Measurements from ENCODE around the gene RAB42.
"Not testable (repeated sequence)": the region's sequence is repeated elsewhere in the genome, so short reads cannot be mapped to it uniquely, and the experiment has no call there.

The RAB42 gene, protein sequence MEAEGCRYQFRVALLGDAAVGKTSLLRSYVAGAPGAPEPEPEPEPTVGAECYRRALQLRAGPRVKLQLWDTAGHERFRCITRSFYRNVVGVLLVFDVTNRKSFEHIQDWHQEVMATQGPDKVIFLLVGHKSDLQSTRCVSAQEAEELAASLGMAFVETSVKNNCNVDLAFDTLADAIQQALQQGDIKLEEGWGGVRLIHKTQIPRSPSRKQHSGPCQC

DNA sequence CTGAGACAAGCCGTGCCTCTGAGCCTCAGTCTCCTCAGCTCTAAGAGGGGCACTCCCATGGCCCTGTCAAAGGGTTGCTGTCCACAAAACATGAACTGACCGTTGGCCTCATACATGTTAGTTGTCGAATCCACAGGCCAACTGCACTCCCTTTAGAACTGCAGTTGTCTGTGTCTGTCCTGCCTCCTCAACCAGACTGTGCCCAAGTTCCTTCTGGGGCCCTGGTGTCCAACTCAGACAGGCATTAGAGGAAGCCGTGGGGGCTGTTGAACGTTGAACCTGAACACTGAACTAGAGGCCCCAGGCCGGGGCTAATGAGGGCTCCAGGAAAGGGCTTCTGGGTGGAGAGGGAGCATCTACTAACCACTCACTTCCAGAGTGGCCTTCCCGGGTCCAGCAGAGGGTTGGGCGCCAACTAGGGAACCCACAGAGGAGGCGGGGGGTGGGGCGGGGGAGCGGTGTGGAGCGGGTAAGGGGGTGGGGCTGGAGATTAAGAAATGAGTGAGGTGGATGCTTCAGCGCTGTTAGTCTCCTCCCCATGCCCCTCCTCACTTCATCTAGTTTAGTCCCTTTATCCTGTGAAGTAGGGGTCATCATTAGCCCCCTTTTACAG, at the start of gene RAB42:
TSS of gene RAB42 (plus strand) at position 558 of the 613 bp plus-strand sequence. CDS start 247 bp downstream, outside the sequence.
- DNase-seq = no peak

DNA sequence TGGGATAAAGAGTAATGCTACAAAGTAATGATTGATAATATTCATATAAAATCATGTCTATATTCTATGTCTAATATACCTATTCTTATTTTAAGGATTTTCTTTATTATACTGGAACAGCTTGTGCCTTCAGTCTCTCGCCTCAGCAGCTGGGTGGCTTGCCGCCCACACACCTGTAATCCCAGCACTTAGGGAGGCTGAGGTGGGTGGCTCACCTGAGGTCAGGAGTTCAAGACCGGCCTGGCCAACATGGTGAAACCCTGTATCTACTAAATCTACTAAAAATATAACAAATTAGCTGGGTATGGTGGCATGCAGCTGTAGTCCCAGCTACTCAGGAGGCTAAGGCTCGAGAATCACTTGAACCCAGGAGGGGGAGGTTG, 46.8 kb upstream of the RAB42 start:
- DNase-seq = no peak

DNA sequence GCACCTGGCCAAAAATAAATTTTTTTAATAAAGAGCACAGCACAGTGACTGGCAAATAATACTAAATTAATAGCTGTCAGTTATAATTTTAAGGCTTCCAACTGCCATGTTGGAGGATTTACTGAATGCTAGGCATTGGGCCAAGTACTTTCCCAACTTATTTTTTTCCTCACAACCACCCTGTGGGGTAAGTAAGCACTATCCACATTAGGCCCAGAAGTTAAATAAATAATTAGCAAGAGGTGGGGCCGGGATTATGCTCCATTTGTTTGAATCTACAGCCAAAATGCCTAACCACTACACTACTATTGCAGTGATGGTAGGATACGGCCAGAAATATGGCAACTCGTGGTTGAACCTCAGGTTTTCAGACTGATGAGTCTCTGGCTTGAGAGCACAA, 43.7 kb upstream of the RAB42 start:
- no peak for DNase-seq

DNA sequence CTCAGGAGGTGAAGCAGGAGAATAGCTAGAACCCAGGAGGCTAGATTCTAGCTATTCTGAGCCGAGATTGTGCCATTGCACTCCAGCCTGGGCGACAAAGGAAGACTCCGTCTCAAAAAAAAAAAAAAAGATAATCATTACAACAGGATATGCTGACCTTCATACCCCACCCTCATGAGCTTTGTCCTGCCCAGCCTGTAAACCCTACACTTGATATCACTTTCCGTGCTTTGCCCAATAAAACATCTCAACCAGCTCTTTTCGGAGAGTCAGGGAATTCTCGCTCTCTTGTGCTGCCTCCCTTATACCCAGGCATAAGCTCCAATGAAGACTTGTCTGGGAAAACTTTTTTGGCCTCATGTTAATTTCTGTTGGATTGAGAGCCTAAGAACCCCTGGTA, 40.7 kb upstream of the RAB42 start:
- no peak for DNase-seq

DNA sequence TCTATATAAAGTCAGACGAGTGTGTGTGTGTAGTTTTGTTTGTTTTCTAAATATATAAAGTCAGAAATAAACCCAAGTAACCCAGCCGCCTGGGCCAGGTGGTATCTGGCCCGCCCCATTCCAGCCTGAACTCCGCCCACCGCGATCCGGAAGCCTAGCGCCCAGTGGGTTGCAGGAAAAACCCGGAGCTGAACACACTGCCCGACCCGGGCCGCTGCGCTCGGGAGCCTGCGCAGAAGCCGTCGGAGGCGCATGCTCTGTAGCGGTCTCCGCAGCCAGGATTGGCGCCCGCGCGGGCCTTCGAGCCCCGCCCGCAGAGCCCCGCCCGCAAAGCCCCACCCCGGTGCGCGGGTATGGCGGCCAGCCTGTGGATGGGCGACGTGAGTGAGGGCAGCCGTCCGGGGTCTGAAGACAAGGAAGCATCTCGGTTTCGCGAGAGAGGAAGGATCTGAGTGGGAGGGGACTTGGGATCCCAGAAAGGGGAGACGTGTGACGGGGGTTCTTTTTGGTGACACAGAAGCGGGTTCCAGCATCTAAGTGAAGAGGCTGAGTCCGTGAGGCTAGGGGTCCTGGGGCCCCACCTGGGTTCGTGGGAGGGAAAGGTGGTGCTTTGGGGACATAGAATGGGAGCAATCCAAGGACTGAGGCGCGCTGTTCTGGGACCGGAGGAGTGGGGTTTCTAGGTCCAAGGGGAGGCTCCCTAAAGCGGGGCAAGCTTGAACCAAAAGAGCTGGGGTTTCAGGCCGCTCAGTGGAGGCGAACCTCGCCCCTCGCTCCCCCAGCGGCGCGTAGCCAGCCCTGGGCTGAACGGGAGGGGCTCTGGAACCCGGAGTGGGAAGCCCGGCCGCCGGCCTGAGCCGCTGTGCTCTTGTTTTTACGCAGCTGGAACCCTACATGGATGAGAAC, 39.1 kb upstream of the RAB42 start, which contains the start of gene TRNAU1AP:
TSS of gene TRNAU1AP (plus strand) at position 328 of the 906 bp plus-strand sequence. CDS start at position 354, 26 bp downstream.
- peak; percentile 88 for DNase-seq

DNA sequence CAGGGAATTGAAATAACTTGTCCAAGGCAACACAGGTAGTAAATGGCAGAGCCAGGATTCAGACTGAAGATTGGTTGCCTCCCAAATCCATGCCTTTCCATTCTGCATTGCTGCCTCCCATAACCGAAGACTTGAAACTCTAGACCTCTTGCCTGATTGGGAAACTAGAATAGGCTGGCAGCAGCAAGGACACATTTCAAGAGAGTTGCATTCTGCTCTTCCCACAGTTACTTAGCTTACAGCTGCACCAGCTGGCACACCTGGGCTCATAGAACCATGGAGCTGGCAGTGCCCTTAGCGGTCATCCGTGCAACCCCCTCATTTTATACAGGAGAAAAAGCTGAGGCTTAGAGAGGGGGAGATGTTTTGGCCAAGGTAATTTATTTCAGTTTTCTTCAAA, 31.2 kb upstream of the RAB42 start:
- no peak for DNase-seq

DNA sequence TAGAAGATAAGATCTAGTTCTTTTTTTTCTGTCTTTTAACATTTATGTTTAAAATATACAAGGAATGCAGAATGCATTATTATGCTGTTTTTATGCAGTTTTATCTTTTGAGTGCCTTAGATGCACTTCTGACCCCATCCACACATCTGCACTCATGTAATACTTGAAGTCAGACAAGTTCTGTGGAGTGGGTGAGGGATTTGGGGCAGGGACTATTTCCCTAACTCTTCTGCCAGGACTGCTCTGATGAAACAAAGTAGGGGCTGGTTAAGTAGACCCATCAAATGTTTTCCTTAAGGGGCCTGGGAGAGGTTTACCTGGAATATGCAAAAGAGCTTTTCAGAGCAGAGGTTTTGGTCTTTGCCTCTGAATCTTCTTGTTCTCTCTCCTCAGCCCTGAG, 27.8 kb upstream of the RAB42 start:
- DNase-seq = no peak

DNA sequence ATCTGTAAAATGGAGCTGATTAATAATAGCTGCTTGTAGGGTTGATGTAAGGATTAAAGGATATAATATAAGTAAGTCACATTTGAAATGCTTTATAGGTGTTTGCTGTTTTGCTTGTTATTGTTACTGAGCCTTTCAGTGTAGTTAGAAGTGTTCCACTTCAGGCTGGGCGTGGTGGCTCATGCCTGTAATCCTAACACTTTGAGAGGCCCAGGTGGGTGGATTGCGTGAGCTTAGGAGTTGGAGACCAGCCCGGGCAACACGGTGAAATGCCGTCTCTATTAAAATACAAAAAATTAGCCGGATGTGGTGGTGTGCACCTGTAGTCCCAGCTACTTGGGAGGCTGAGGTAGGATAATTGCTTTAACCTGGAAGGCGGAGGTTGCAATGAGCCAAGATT, 27.0 kb upstream of the RAB42 start:
- DNase-seq = no peak

DNA sequence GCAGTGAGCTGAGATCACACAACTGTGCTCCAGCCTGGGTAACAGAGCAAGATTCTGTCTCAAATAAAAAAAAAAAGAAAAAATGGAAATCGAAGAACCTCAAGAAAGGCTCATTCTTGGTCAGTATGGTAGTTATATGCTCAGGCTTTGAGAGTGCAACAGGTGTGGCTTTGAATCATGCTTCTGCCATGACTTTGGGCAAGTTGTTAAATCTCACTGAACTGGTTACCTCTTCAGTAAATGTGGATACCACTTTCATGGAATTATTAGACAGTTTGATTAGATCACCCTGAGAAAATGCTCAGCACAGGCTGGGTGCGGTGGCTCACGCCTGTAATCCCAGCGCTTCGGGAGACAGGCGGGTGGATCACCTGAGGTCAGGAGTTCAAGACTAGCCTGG, 26.3 kb upstream of the RAB42 start:
- no peak for DNase-seq

DNA sequence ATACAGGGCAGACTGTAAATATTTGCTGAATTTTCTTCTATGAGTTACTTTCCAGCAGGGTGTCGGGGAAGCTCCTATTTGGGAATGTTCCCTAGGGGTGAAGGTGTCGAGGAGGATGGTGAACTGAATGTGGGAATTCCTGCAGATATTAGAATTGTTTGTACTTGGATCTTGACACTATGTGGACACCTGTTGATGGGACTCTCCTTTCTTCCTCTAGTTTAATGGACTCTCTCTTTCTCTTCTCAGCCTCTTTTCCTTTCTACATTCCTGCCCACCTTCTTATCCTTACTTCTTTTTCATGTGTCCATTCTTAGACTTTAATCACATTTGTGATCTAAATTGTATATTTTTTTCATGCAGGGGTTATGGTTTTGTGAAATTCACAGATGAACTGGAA, 25.1 kb upstream of the RAB42 start:
- DNase-seq = no peak

DNA sequence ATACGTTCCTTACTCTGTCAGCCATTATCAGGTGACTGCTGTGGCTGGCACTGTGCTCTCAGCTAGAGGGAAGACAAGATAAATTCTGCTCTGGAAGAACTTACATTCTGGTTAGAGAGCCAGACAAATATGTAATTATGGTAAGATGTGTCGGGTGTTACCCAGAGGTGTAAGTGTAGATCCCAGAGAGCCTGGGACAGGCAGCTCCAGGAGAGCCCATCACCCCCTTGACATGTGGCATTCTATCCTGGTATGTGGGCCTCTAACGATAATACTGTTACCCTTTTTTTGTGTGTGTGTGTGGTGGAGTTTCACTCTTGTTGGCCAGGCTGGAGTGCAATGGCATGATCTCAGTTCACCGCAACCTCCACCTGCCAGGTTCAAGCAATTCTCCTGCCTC, 20.2 kb upstream of the RAB42 start:
- DNase-seq = no peak

DNA sequence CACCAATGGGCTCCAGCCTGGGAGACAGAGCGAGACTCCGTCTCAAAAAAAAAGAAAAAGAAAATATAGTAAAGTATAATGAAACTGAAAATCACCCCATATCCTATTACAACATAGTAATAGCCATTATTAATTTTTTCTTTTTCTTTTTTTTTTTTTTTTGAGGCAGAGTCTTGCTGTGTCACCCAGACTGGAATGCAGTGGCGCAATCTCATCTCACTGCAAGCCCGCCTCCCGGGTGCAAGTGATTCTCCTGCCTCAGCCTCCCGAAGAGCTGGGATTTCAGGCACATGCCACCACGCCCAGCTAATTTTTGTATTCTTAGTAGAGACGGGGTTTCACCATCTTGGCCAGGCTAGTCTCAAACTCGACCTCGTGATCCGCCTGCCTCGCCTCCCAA, 19.2 kb upstream of the RAB42 start:
- DNase-seq = not testable (repeated sequence)

DNA sequence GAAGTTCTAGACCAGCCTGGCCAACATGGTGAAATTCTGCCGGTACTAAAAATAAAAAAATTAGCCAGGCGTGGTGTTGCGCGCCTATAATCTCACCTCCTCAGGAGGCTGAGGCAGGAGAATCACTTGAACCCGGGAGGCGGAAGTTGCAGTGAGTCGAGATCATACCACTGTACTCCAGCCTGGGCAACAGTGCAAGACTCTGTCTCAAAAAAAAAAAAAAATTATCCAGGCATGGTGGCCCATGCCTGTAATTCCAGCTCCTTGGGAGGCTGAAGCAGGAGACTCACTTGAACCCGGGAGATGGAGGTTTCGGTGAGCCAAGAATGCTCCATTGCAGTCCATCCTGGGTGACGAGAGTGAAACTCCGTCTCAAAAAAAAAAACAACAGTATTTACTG, 18.5 kb upstream of the RAB42 start:
- DNase-seq = no peak

DNA sequence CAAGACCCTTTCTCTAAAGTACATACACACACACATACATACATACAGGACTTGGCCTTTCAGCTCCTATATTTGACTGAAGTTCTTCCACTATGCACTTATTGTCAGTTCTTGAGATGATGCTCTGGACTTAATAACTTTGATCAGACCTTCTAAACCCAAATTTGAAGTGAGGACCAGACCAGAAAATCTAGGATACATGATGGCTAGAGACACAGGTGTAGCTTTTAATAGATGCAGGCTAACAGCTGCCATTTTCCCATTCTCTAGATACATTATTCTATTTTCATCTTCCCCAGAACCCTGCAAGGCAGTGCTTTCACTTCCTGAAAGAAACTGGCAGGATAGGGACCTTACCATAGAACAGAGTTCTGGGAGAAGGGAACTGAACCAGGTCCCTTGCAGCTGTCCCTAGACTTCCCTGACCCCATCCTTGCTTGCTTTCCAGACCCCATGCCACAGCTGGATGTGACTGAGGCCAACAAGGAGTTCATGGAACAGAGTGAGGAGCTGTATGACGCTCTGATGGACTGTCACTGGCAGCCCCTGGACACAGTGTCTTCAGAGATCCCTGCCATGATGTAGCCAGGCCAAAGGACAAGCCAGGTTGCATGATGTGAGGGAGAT, 14.9 kb upstream of the RAB42 start:
- no peak for DNase-seq

DNA sequence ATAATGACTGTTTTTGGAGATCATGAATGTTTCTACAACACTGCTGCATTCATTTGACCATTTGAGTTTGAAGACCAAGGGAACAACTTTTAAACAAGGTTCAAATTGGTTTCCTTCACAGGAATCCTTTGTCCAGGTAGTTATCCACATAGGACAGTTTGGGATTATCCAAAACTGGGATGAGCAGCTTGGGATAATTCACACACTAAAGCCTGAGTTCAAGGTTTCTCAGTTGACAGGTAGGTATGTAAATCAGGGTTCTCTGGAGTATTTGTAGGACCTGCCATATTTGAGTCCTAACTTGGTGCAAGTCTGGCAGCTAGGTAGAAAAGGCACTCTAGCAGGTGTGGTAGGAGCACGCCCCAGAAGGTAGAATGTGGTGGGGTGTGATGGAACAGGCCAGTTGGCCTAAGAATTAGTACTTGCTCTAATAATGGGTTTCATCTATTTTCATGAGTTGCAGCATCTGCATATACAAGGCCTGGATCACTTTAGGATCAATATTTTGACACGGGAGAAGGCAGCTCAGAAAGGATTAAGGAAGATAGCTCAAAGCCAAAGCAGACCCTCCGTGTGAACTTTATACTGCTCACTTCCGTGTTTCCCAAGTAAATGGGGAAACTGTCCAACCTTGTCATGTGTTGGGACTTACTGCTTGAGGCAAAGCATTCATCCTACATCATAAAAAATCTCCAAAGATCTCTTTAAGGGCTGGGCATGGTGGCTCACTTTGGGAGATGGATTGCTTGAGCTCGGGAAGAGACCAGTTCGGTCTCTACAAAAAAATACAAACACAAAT, 14.1 kb upstream of the RAB42 start:
- DNase-seq = no peak

DNA sequence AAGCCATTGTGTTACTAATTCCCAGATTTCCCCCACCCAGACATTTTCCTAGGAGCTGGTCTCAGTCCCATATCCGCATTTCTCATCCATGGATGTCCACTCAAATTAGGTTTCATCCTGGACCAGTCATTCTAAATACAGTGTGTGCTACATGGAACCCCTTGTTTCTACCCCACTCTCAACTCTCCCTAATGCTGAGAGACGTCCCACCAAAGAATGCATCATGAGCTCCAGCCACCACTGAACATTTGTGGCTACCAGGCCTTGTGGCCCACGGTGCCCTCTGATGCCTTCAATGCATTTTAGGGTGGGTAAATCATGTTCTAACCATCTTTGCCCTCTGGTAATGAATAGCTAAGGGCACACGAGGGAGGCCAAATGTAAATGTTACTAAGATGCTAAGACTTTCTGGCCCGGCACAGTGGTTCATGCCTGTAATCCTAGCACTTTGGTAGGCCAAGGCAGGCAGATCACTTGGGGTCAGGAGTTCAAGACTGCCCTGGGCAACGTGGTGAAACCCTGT, 13.3 kb upstream of the RAB42 start:
- no peak for DNase-seq

DNA sequence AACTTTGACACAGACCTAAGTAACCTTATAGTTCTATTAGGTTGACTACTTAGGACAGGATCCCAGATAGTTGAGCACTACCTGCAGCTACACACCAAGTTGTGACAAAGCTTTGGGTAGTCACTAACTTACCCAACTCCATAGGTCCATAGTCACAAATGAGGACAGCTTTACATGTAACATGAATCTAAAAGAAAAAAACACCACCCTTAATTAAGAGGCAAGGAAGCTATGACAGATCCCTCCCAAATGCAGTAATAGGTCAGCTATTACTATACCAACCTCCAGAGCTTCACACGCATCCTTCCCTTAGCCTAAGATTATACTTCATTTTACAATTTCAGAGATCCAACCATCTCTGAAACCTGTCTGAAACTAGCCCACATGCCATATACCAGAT, 12.7 kb upstream of the RAB42 start:
- DNase-seq = no peak

DNA sequence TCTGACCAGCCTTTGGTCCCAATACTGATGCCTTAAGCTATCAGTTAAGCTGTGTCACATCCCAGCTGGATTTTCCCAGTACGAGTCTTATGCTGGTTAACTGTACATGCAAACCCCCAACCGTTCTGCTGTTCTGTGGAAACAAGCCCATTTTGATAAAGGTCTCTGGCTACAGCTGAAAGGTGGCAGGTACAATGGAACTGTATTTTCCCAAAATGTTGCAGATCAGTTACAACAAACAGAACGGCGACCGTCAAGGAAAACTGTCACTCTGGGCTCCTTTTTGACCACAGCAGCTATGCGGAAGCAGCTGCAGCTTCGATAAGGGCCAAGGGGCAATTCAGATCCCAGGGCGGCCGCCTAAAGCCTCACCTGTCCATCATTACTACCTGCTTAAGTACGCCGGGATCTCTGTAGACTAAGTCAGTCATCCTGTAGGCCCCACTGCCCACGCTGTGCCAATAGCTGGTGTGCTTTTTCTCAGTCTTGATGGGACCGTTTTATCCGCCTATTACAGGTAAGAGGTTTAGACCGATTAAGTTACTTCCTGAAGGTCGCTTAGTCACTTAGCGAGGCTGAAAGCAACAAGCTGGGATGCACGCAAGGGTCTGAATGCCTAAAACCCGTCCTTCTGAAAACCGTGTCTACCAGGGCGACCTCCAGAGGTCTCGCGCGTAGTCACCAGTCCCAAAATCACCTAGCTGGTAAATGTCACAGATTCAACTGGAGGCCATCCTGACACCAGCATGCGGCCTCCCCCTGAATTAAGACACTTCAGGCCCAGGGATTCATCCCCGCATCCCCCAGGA, 11.1 kb upstream of the RAB42 start:
- peak; percentile 49 for DNase-seq

DNA sequence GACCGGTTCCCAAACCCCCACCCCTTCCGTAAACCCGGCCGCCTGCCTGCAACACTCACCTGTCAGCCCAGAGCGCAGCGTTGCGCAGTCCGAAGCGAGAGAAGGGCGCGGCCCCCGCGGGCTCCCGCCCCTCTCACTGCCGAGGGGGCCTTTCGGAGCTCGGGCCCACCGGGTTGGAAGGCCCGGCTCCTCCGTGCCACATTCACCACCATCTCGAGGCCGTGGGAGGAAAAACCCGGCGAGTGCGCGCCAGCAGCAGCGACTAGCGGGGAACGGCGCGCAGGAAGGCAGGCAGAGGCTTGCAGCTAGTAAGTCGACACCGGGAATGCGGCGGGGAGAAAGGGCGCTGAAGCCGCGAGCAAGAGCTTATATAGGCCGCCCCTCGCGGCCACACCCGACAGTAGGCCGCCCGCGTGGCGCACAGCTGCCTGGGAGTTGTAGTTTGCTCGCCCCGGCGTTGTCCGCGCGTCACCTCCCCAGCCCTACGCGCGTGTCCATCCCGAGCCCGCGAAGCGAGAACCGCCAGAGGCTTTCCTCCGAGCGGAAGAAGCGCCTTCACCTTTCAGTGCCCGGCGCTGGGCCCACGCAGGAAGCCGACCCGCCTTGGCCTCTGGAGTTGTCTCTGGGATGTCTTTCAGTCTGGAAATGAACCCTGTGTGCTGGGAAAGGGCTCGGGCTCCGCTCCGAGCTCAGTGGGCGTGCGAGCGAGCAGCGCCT, 10.4 kb upstream of the RAB42 start:
- DNase-seq = peak; percentile 90

DNA sequence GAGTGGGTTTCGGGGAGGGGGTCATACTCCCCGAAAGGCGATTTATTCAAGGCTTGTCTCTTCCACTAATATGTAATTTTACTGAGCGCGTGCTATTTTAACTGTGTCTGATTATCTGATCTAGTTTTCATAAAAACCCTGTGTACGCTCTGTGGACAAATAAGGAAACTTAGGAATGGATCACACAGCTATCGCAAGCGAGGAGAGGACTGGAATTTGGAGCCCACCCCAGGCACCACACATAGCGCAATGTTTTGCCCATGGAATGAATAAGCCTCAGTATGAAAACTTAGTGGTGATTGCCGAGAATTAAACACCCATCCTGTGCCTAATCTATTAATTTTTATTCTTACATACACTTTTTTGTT, 9.8 kb upstream of the RAB42 start:
- DNase-seq = peak; percentile 36
